GM21576 (cell line): ENCODE data around the gene M1AP.
"Not testable (repeated sequence)": the region's sequence is repeated elsewhere in the genome, so short reads cannot be mapped to it uniquely, and the experiment has no call there.

Experiments
- ATAC-seq: cut with Tn5 transposase; IDR thresholded peaks from one replicate; pipeline ENCODE4 v1.9.1; 2021; ENCODE audit warnings: mild to moderate bottlenecking, moderate library complexity; ENCODE audit not compliant: unreplicated experiment

The M1AP gene

GRCh38 chr2:74653985-74654882, 6.1 kb upstream of the M1AP start, which contains the start of gene SEMA4F:
SEMA4F (plus strand) TSS chr2:74654247; CDS start chr2:74654377, 130 bp downstream.
- ATAC-seq: peak; percentile 100

GRCh38 chr2:74653589-74653984, 5.5 kb upstream of the M1AP start:
- peak; percentile 18 for ATAC-seq

GRCh38 chr2:74646834-74647482, 1.2 kb downstream of the M1AP start:
- ATAC-seq: no peak

- ATAC-seq: no peak
These were observed 1.9 kb downstream of the M1AP start for GRCh38 chr2:74646201-74646600.

- ATAC-seq: no peak
These were observed 2.8 kb downstream of the M1AP start for GRCh38 chr2:74645344-74645743.

GRCh38 chr2:74639550-74639949, 8.6 kb downstream of the M1AP start:
- ATAC-seq: no peak

GRCh38 chr2:74632939-74633312, 15.2 kb downstream of the M1AP start:
- ATAC-seq: no peak

- ATAC-seq: no peak
These were observed 15.8 kb downstream of the M1AP start for GRCh38 chr2:74632209-74632938.

GRCh38 chr2:74630454-74630853, 17.7 kb downstream of the M1AP start:
- not testable (repeated sequence) for ATAC-seq

GRCh38 chr2:74628538-74629105, 19.5 kb downstream of the M1AP start:
- no peak for ATAC-seq

- no peak for ATAC-seq
These were observed 22.3 kb downstream of the M1AP start for GRCh38 chr2:74625658-74626425.

- no peak for ATAC-seq
These were observed 27.5 kb downstream of the M1AP start for GRCh38 chr2:74620671-74621070.

GRCh38 chr2:74619651-74620297, 28.4 kb downstream of the M1AP start:
- no peak for ATAC-seq

GRCh38 chr2:74618410-74619083, 29.6 kb downstream of the M1AP start:
- ATAC-seq: no peak

GRCh38 chr2:74617122-74617521, 31.0 kb downstream of the M1AP start:
- ATAC-seq: no peak

GRCh38 chr2:74606927-74607326, 41.2 kb downstream of the M1AP start:
- ATAC-seq: no peak

GRCh38 chr2:74603282-74604000, 44.7 kb downstream of the M1AP start:
- ATAC-seq: no peak

GRCh38 chr2:74602586-74603281, 45.4 kb downstream of the M1AP start:
- ATAC-seq: no peak
